Mammary epithelial cell (primary cell): ENCODE measurements around the gene WDR64.

Experiments
- CTCF ChIP-seq, 2 donors: IDR thresholded peaks in 1 of 2; conservative IDR thresholded peaks in 1 of 2; 2 replicates each; pipeline ENCODE4 v1.5.1; 2011 to 2012; ENCODE audit warnings: inconsistent platforms in 2 of 2, low read length in 2 of 2, mild to moderate bottlenecking in 2 of 2, control low read depth in 1 of 2, low read depth in 1 of 2; ENCODE audit not compliant: insufficient read depth in 1 of 2; ENCODE audit errors: extremely low read depth in 1 of 2
- EZH2 ChIP-seq: IDR thresholded peaks from 2 replicates; pipeline ENCODE4 v1.6.1; 2012; ENCODE audit warnings: low read length, inconsistent platforms, borderline replicate concordance

GRCh38 chr1:241836941-241837340 lies 184.9 kb downstream of the WDR64 start:
- no peak for TF ChIP-seq CTCF (conservative IDR thresholded peaks at IDR 0.05 in 1 of 2, IDR thresholded peaks at IDR 0.05 in 1 of 2; ENCODE audit: extremely low read depth in 1 of 2, insufficient read depth in 1 of 2, low read depth in 1 of 2, low read length in 2 of 2)
- no peak for TF ChIP-seq EZH2
